Lower leg skin (tissue), 4 donors: ENCODE results near the gene CPT1A. TPM values are rescaled to one million over a fixed set of nuclear protein-coding genes. Genes with fewer than 3 reads are reported as not detected.

Experiments
- DNase-seq, 2 donors: peaks; one replicate each; pipeline ENCODE4 v3.0.0-alpha.2; 2019; ENCODE audit warnings: low spot score in 2 of 2
- H3K4me3 ChIP-seq: fragments of 200-600 bp; sonication (generic); 2 replicates; pipeline ENCODE4 v1.5.1; 2017; ENCODE audit warnings: mild to moderate bottlenecking, low read depth; ENCODE audit not compliant: poor library complexity, severe bottlenecking
- POLR2A ChIP-seq, 2 donors: fragments of 450-650 bp; IDR thresholded peaks; one replicate each; pipeline ENCODE4 v1.6.1; 2016 to 2017; ENCODE audit warnings: antibody characterized with exemption in 2 of 2, mild to moderate bottlenecking in 1 of 2, moderate library complexity in 1 of 2
- WGBS, 2 donors: methylation state at CpG; one replicate each; pipeline ENCODE4 v1.1.5; 2018; 5-methylcytosine and 5-hydroxymethylcytosine counted together
- intact Hi-C: fragments of 100-400 bp; cut with DNase I; formaldehyde crosslinking; loops from one replicate; pipeline ENCODE4 v1.15.0; 2023; ENCODE audit warnings: low total_unique reads
- total RNA-seq, 4 donors: library from RNA; depleted of rRNA; stranded (reverse); fragments of >200 nt; gene quantifications; one replicate each; pipeline ENCODE4 v1.1.0, GENCODE V29; 2016
- TF ChIP-seq, protein P1 (sequence below), 3 donors: fragments of 450-650 bp; IDR thresholded peaks; one replicate each; pipeline ENCODE4 v1.5.1; 2016; ENCODE audit warnings: antibody characterized with exemption in 3 of 3, mild to moderate bottlenecking in 3 of 3, moderate library complexity in 2 of 3

CPT1A gene
- total RNA-seq, 4 donors from 2014 or later: 23.4 to 95.8 (median 46.0) TPM

DNA sequence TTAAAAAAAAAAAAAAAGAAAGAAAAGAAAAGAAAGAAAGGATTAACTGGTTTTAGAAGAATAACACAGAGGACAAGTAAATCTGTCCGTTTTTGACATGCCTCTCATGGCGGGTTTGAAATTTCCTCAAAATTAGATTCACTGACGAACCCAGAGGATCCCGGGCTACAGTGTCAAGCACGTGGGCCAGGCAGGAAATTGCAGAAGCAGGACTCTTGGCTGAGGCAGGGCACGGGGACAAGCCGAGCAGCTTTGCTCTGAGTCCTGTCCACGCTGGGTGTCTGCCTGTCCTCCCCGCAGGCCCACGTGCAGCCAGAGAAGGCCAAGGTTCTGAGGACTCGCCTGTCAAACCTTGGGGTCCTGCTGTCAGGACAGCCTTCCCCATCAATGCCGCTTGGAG lies 132.7 kb downstream of the CPT1A start:
- intact Hi-C loops: no loop called here
- TF ChIP-seq, protein P1, sequence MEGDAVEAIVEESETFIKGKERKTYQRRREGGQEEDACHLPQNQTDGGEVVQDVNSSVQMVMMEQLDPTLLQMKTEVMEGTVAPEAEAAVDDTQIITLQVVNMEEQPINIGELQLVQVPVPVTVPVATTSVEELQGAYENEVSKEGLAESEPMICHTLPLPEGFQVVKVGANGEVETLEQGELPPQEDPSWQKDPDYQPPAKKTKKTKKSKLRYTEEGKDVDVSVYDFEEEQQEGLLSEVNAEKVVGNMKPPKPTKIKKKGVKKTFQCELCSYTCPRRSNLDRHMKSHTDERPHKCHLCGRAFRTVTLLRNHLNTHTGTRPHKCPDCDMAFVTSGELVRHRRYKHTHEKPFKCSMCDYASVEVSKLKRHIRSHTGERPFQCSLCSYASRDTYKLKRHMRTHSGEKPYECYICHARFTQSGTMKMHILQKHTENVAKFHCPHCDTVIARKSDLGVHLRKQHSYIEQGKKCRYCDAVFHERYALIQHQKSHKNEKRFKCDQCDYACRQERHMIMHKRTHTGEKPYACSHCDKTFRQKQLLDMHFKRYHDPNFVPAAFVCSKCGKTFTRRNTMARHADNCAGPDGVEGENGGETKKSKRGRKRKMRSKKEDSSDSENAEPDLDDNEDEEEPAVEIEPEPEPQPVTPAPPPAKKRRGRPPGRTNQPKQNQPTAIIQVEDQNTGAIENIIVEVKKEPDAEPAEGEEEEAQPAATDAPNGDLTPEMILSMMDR (IDR thresholded peaks at IDR 0.05): no peak
- TF ChIP-seq POLR2A (IDR thresholded peaks at IDR 0.05): no peak
- WGBS, 2 donors: 87 to 94% methylated on average over 12 of the region's 12 CpGs
- DNase-seq: no peak
- no peak overlapping the region for H3K4me3 ChIP-seq

DNA sequence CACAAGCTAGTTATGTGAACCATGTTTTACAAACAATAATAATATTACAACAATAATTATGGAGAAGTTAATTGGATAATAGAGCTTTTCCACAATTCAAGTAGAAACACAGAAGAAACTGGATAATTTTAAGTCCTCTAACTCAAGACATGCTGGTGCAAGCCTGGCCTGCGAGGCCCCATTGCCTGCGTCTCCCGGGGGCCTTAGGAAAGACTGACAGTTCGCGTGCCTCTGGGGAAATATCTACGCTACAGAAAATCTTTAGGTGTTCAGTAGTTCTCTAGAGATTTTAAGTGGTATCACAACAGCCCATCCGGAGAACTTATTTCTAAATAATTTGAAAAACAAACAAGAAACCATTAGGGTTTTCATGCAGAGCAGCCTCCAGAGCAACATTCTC lies 134.2 kb downstream of the CPT1A start:
- DNase-seq: no peak
- 82 to 85% methylated on average over 7 of the region's 7 CpGs for WGBS, 2 donors
- intact Hi-C loops: no loop called here
- H3K4me3 ChIP-seq: no peak overlapping the region
- TF ChIP-seq, protein P1 (IDR thresholded peaks at IDR 0.05): no peak
- no peak for TF ChIP-seq POLR2A (IDR thresholded peaks at IDR 0.05)

DNA sequence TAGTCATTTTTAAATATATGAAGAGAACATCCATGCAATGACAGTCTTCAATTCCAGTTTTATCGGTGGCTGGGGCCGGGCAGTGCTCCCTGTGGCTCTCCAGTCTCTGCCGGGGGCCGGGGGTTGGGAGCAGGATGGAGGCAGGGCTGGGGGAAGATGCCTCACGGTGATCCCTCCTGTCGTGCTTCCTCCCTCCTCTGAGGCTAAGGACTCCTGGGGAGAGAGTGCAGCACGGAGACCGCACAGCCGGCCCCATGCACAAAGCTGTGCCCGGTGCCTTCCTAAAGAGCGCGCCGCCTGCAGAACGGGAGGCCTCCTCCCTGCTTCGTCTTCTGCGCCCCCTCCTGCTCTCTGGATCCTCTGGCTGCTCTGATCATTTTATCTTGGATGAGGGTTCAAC lies 136.8 kb downstream of the CPT1A start:
- WGBS, 2 donors: 42 to 62% methylated on average over 14 to 16 of the region's 16 CpGs
- no peak overlapping the region for H3K4me3 ChIP-seq
- TF ChIP-seq, protein P1 (IDR thresholded peaks at IDR 0.05): no peak
- TF ChIP-seq POLR2A (IDR thresholded peaks at IDR 0.05): no peak
- DNase-seq: no peak
- intact Hi-C loops: no loop called here

Other genes starting within 250 kb of the CPT1A start
- gene GAL, start 157.4 kb downstream of the CPT1A start, total RNA-seq: 10 to 100 TPM in 2 of 4 donors, 1 to 10 TPM in 2; 4.7 to 59.1 (median 20.9) TPM
- 1 to 10 TPM; 1.3 to 3.9 (median 2.0) TPM for gene TESMIN, start 90.4 kb downstream of the CPT1A start, total RNA-seq
- gene MRPL21, start 61.9 kb upstream of the CPT1A start, total RNA-seq: 10 to 100 TPM; 34.0 to 54.5 (median 41.8) TPM
- gene IGHMBP2, start 62.0 kb upstream of the CPT1A start, total RNA-seq: 10 to 100 TPM; 18.6 to 33.3 (median 30.5) TPM
- not detected for gene MRGPRD, start 139.1 kb upstream of the CPT1A start, total RNA-seq
- 10 to 100 TPM in 2 of 4 donors, 1 to 10 TPM in 1, under 1 TPM in 1; 0.84 to 11.0 (median 7.3) TPM for gene MRGPRF, start 171.3 kb upstream of the CPT1A start, total RNA-seq
- 10 to 100 TPM; 12.7 to 16.9 (median 14.2) TPM for gene TPCN2, start 207.0 kb upstream of the CPT1A start, total RNA-seq